ENCODE results near the gene NCK2.

- TF ChIP-seq MXI1 (IDR thresholded peaks at IDR 0.05; ENCODE audit: low read depth, low read length) (no peak), CTCF (IDR thresholded peaks at IDR 0.05) (no peak), PBX3 (IDR thresholded peaks at IDR 0.05) (no peak), SMC3 (IDR thresholded peaks at IDR 0.05; ENCODE audit: low read depth, low read length) (no peak), RXRA (IDR thresholded peaks at IDR 0.05; ENCODE audit: borderline replicate concordance, low read depth) (no peak), TCF12 (IDR thresholded peaks at IDR 0.05) (no peak), EP300 (IDR thresholded peaks at IDR 0.05; ENCODE audit: borderline replicate concordance in 1 of 2, low read depth in 1 of 2, low read length in 1 of 2) (no peak), CHD2 (IDR thresholded peaks at IDR 0.05; ENCODE audit: low read length, partially characterized antibody) (no peak), GABPA (IDR thresholded peaks at IDR 0.05; ENCODE audit: low read depth) (no peak)
- TF ChIP-seq, protein P1, sequence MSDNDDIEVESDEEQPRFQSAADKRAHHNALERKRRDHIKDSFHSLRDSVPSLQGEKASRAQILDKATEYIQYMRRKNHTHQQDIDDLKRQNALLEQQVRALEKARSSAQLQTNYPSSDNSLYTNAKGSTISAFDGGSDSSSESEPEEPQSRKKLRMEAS (IDR thresholded peaks at IDR 0.05; ENCODE audit: low read depth): no peak
- TF ChIP-seq, protein P2, sequence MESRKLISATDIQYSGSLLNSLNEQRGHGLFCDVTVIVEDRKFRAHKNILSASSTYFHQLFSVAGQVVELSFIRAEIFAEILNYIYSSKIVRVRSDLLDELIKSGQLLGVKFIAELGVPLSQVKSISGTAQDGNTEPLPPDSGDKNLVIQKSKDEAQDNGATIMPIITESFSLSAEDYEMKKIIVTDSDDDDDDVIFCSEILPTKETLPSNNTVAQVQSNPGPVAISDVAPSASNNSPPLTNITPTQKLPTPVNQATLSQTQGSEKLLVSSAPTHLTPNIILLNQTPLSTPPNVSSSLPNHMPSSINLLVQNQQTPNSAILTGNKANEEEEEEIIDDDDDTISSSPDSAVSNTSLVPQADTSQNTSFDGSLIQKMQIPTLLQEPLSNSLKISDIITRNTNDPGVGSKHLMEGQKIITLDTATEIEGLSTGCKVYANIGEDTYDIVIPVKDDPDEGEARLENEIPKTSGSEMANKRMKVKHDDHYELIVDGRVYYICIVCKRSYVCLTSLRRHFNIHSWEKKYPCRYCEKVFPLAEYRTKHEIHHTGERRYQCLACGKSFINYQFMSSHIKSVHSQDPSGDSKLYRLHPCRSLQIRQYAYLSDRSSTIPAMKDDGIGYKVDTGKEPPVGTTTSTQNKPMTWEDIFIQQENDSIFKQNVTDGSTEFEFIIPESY (IDR thresholded peaks at IDR 0.05; ENCODE audit: borderline replicate concordance, low read depth): no peak
These were observed 75.4 kb downstream of the NCK2 start for GRCh38 chr2:105820151-105820550.

All from SK-N-SH (cell line).